C4-2B (cell line): ENCODE measurements around the gene ADCYAP1R1.

Experiments
- CTCF ChIP-seq: fragments of 450-650 bp; conservative IDR thresholded peaks from 2 replicates; pipeline ENCODE4 v1.5.1; 2017; ENCODE audit warnings: mild to moderate bottlenecking
- ZFX ChIP-seq: fragments of 450-650 bp; IDR thresholded peaks from 2 replicates; pipeline ENCODE4 v1.6.1; 2017

GRCh38 chr7:31075086-31075405 is 22.9 kb downstream of the ADCYAP1R1 start:
- TF ChIP-seq CTCF, result no peak
- TF ChIP-seq ZFX, result no peak
